ENCODE data around the gene ATG5. TPM values are rescaled to one million over a fixed set of nuclear protein-coding genes. Genes with fewer than 3 reads are reported as not detected.

Gene ATG5
- polyA plus RNA-seq, 3 donors: 41.7 to 51.9 (median 45.9) TPM

DNA sequence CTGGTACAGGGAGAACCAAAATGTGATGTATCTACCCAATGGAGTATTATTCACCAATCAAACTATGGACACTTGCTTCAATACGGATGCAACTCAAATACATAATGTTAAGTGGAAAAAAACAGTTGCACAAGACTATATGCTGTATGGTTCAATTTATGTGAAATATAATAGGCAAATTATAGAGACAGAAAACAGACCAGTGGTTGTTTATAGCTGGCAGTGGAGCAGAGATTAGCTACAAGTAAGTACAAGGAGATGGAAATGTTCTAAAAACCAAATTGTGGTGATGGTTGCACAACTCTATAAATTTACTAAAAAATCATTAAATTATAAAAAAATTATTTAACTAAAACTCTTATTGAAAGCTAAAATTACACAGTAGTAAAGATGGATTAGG lies 126.2 kb downstream of the ATG5 start:
- no peak for DNase-seq (ENCODE audit: extremely low read depth in 1 of 11, low read depth in 9 of 11, low spot score in 4 of 11)

DNA sequence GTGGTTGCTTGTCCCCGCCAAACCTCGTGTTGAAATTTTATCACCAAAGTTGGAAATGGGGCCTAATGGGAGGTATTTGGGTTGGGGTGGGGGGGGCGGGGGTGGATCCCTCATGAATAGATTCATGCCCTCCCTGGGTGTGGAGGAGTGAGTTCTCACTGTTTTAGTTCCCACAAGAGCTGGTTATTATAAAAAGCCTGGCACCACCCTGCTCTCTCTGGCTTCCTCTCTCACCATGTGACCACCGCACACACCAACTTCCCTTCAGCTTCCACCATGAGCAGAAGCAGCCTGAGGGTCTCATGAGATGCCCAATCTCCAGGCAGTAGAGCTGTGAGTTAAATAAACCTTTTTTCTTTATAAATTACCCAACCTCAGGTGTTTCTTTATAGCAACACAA lies 128.1 kb downstream of the ATG5 start:
- DNase-seq (ENCODE audit: extremely low read depth in 1 of 11, low read depth in 9 of 11, low spot score in 4 of 11): no peak

DNA sequence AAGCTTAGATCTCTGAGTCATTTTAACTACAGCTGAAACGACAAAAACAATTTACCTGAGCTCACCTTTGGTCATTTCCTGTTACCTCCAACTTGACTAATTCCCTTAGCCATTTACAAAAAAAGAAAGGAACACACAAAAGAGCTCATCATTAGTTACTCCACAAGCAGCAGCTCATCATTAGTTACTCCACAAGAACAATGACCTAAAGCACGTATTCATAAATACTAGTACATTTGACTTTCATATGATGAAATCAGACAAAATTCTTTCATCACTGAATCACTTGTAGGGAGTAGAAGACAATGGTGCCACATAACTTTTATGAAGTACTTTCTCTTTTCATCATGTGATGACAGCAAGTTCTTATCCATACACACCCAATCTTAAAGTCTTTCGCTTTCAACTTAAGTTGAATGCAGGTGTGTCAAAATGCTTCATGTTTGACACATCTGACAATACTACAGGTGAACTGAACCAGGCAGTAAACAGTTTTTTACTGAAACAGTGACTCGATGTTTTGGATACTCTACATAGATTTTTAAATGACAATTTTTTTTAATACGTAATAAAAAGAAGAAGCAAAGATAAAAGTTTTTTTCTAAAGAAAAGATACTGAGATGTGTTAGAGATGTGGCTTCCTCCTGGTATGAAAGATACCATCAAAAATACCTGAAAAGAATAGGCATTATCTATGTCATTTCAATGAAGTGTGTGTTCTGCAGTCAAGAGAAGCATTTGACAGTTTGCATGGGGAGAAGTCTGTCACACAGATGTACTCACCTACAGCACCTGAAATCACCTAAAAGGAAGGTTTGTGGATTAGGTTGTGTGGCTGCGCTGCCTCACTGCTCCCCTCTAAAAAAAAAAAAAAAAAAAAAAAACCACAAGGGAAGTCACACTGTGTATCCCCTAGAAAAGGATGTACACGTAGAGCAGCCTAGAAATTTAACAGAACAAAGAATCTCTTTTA lies 130.3 kb downstream of the ATG5 start:
- no peak for DNase-seq (ENCODE audit: extremely low read depth in 1 of 11, low read depth in 9 of 11, low spot score in 4 of 11)

DNA sequence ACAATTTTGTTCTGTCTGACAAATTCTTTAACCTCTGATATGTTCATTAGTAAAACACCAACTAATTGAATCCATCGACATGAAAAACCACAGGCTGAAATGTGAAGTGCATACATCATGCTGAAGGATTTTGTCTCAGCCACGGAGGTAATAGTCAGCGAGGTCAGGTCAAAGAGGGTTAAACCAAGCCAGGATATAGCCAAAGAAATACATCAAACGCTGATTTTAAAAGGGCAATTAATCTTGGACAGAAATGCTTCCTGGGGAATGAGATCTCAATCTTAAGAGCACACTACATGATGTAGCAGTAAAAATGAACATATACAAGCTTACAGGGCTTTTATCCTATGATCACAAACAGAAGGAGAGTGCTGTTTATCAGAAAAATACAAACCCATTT lies 132.7 kb downstream of the ATG5 start:
- DNase-seq (ENCODE audit: extremely low read depth in 1 of 11, low read depth in 9 of 11, low spot score in 4 of 11): peak in 2 of 11 donors; percentile 5 to 8

DNA sequence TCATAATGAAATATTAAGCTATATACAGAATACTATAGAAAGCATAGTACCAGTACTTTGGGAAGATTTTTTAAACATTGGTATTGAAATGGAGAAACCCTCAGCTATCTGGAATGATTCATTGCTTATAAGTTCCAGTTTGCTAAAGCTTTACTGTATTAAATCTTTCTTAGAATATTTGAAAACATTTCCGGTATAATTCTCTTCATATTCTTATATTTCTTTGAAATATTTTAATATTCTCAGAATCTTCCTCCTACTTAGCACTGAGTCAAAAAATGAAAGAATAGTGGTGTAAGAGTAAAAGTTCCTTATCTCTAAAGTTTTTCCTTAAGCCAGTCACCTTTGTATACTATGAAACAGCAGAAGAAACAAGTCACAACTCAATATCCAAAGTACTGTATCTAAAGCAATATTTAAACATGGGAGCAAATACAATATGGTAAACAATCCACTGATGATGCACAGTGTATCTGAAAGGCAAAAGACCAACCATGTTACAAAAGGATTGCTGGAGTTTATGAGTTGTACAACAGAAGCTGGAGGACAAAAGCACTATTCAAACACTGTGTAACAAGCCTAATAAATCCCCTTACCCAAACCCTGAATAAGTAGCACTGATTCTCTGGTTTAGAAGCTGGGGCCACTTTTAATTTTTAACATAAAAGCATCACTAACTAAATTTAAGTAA lies 137.3 kb downstream of the ATG5 start:
- DNase-seq (ENCODE audit: extremely low read depth in 1 of 11, low read depth in 9 of 11, low spot score in 4 of 11): no peak

DNA sequence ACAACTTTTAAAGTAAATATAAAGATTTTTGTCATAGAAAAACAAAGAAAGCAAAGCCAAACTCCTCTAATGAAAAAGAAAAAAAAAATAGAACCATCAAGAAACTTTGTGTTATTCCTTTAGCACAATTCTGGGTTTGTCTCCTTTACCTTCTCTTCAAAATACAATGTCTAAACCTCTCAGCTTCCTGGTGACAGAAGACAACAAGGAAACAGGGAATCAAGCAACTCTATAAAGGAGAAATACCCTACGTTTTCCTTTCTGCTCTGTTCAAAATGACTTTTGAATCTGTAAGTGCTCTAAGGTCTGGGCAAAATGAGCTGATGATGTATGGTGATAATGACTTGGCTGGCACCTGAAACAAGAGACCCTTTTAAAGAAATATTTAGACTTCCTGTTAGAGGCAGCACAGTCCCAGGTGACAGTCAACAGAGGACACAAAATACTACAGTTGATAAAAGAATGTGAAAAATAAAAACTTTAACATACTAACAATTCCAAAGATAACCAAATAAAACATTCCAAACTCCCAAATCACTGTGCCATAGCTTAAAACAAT lies 138.1 kb downstream of the ATG5 start:
- DNase-seq (ENCODE audit: extremely low read depth in 1 of 11, low read depth in 9 of 11, low spot score in 4 of 11): no peak

DNA sequence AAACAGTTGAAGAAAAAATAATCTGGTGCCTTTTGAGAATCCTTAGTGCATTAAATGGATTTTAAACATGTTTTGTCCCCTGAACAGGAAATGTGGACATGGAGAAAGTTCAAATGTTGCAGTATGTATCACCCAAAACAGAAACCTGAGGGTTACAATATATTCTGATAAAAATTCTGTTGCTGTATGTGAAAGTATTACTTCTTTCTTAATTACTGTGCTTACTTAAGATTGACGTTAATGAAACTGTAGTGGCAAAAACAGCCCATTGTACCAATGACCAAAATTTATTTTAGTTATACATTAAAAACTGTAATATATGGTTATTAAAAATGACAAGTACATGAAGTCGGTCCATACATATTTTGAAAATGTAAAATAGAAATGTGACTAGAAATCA lies 138.8 kb downstream of the ATG5 start:
- DNase-seq (ENCODE audit: extremely low read depth in 1 of 11, low read depth in 9 of 11, low spot score in 4 of 11): no peak

DNA sequence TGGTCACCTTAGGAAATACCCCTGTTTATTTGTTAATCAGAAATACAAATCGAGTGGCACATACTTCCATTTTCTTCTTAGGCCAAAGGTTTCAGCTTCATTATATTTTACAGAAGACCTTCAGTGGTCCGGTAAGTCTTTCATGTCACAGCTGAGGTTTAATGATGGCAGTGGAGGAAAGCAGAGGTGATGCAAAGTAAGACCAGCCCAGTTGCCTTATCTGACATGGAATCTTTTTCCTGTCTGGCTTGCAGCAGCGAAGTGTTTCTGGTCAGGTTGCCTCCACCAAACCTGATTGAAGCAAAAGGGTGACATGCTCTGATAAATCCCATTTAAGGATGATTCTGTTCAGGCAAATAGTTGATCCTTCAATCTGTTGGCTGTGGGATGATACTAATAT lies 139.4 kb downstream of the ATG5 start:
- no peak for DNase-seq (ENCODE audit: extremely low read depth in 1 of 11, low read depth in 9 of 11, low spot score in 4 of 11)

DNA sequence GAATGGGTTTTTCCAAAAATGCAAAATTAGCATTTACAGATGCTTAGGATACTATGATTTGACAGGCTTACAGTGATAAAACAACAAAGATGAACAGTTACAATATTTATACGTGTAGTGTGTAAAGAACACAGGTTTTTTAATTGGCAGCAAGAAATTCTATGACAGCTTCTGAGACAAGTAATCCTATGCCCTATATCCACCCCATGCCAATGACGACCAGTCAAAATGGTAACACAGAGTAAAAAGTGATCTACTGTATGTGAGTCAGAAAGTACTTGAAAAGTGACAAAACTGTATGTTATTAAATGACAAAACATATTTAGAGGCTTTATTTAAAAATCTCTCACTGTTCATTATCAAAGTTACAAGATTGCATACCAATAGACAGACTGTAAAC lies 139.9 kb downstream of the ATG5 start:
- no peak for DNase-seq (ENCODE audit: extremely low read depth in 1 of 11, low read depth in 9 of 11, low spot score in 4 of 11)

DNA sequence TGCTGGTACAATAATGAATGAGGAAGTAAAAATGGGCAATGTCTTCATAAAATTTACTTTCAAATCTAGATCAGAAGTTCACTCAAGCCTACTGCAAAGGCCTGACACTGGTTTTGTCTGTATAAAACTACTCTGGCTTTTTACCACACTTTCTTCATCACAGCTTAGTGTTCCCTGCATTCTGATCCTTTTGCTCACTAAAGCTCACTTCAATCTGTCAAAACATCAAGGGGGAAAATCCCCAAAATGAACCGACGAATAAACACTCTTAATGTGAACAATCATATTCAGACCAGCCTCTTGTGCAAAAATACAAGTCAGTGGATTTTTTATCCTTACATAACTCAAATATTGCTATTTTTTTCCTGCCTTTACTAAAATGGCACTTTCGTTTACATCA lies 140.9 kb downstream of the ATG5 start:
- DNase-seq (ENCODE audit: extremely low read depth in 1 of 11, low read depth in 9 of 11, low spot score in 4 of 11): no peak

DNA sequence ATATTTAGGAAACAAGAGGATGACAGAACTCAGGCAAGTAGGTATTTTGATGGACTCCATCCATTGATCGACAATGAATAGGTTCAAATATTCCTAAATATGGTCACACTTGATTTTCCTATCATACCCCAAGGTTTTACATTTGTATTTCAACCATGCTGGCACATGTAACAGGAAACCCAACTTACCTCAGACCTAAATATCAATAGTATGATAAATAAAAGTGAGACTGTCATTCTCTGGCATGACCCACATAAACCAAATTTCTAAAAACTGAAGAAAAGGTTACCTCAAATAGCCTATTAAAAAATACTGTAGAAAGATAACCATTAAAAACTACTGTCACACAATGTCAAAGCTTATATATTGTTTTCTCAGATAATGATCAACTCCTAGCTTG lies 142.1 kb downstream of the ATG5 start:
- no peak for DNase-seq (ENCODE audit: extremely low read depth in 1 of 11, low read depth in 9 of 11, low spot score in 4 of 11)

DNA sequence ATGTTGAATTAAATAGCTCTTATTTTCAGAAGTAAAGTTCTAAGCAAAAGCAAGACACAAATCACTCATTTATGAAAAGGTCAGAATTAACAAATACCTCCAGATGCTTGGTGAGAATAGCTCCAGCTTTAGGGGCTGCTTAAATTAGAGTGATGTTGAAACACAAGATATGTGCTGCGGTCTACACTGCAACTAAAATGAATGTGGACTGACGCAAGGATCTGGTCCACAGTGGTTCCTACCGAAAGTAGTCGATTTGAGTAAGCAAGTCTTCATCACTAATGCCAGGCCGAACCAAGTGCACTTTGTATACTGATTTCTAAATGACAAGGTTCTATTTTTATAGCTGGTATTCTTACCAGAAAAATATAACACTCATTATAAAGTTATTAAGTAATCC lies 143.1 kb downstream of the ATG5 start:
- DNase-seq (ENCODE audit: extremely low read depth in 1 of 11, low read depth in 9 of 11, low spot score in 4 of 11): no peak

DNA sequence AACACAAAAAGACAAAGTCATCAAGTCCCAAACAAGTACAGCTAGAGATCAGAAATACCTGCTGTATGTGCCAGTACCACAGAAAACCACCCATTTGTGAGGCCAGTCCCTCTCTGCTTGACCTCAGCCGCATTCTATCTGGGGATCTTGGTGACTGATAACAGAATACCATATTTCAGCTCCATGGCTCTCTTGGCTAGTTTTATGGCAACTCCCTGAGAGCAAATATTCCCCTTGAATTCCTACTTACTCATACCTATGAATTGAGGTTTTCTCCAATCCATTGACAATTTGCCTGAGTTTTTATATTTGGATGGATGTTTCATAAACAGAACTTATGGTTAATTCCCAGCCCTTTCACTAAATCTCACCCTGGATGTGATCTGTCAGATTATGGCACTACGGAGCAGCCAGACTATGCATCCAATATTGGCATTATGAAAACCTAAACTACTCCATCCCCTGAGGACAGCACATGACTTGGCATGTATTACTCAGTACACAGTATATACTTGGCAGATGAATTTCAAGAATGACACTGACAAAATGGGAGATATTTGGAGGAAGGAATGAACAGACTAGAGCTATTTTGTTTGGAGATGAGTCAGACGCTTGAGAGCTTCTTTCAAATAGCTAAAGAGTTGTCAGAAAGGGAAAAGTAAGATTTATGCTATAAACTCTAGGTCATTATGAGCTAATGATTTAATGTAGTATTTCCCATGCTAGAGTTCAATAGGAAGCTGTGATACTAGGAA lies 143.7 kb downstream of the ATG5 start:
- no peak for DNase-seq (ENCODE audit: extremely low read depth in 1 of 11, low read depth in 9 of 11, low spot score in 4 of 11)

DNA sequence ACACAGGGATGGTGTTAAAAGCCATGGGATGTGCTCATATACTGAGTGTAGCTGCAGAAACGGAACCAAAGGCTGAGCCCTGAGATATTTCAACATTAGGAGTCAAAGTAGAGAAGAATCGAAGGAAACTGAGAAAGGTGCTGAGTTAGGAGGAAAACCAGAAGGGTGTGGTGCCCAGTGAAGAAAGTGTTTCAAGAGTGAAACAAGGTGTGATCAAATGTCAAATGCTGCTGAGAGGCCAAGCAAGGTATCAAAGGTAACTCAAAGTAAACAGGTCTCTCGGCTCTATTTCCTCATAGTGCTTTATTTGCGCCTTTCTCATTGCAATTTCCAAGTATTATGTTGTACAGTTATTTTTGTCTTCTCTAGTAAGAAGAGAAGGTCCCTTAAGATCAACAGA lies 145.4 kb downstream of the ATG5 start:
- no peak for DNase-seq (ENCODE audit: extremely low read depth in 1 of 11, low read depth in 9 of 11, low spot score in 4 of 11)

DNA sequence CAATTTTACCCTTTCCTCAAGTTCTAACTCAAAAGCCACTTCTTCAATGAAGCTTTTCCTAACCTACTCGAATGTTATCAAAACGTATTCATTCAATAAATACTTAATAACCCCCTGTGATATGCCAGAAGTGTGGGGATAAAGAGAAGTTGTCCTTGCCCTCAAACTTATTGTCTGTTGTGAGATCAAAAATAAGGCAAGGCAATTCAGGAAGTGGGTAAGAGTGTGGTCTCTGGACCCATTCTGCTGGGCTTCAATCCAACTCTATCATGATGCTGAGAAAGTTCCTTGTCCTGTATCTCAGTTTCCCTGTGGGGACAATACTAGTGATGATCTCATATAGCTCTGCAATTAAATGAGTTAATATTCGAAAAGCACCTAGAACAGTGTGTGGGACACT lies 146.7 kb downstream of the ATG5 start:
- no peak for DNase-seq (ENCODE audit: extremely low read depth in 1 of 11, low read depth in 9 of 11, low spot score in 4 of 11)

DNA sequence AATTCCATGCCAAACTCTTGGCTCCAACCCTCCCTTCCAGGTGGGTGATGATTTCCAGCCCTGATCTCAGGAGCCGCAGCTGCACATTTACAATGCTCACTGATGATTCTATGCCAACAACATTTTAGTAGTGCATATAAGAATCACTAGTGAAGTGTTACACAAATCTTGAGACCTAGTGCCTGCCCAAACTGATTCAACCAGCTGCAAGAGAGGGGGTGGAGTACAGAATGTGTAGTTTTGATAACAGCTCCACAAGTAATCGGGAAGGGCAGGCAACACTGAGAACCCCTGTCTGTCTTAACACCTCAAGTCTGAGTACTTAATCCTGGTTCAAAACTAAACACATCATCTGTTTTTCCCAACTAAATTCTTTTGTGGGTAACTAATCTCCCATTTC lies 147.8 kb downstream of the ATG5 start:
- DNase-seq (ENCODE audit: extremely low read depth in 1 of 11, low read depth in 9 of 11, low spot score in 4 of 11): no peak

DNA sequence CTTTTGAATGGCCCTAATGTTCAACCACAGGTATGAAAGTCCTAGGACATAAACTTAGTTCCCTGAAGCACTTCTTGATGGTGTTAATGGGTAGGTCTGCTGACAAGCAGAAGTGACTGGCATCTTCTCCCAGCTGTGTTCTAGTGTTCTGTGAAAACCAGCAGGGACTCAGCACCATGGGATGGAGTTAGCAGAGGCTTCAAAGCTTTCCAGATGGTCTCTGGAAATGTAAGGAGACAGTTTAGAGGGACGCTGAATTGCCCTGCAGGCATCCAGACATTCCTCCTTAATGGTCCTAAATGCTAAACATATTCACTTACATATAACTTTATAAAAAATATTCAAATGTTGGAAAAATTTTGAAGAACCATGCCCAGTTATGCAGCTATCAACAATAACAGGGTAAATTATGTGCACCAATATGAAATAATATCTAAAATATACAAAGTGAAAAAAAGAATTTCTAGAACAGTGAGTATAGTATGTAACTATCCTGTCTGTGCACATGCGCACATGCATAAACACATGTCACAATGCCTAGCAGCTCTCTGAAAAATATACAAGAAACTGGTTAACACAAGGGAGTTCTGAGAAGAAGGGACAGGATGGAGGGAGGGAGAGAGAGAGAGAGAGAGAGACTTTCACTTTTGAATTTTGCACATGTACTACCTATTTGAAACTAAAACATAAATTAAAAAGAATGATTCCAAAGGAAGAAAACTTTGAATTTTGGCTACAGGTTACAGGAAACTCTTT lies 152.3 kb downstream of the ATG5 start:
- DNase-seq (ENCODE audit: extremely low read depth in 1 of 11, low read depth in 9 of 11, low spot score in 4 of 11): no peak

DNA sequence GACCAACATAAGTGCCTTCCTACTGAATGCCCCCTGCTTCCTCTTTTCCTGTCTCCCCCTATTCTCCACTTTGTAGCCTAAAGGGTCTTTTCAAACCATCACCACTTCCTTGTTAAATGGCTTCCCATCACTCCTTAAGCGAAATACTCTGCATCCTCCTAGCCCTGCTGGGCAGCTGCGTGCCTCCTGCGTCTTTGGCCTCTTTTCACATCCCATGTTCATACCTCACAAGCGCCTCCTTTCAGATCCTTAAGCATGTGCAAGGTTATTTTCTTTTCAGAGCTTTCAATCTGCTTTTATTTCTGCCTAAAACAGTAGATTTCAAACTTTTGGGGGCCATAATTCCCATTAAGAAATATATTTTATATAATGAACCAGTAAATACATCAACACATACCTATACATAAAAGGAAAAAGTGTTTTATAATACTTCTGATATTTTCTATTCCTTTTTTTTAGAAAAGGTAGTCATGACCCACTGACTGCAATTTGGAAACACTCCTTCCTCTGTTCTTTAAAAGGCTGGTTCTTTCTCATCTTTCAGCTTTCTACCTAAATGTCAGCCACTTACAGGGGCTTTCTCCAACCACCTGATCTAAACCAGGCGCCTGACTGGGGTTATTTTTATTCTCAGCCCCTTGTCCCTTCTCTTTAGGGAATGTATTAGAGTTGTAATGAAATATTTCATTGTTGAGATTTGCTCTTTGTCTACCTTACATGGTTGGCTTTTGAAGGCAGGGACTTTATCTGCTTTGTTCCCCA lies 155.3 kb downstream of the ATG5 start:
- DNase-seq (ENCODE audit: extremely low read depth in 1 of 11, low read depth in 9 of 11, low spot score in 4 of 11): no peak

All from renal cortex interstitium (tissue), 11 donors.